ENCODE data around the gene TYRO3.
"Not testable (repeated sequence)": the region's sequence is repeated elsewhere in the genome, so short reads cannot be mapped to it uniquely, and the experiment has no call there.

TYRO3 gene

GRCh38 chr15:41554343-41554742, 4.7 kb upstream of the TYRO3 start:
- DNase-seq (ENCODE audit: low spot score) = no peak

- DNase-seq (ENCODE audit: low spot score) = no peak
These were observed 4.1 kb upstream of the TYRO3 start for GRCh38 chr15:41554915-41555314.

- no peak for DNase-seq (ENCODE audit: low spot score)
These were observed 2.3 kb upstream of the TYRO3 start for GRCh38 chr15:41556677-41557076.

GRCh38 chr15:41557673-41558399, 1.2 kb upstream of the TYRO3 start:
- peak; percentile 57 for DNase-seq (ENCODE audit: low spot score)

- DNase-seq (ENCODE audit: low spot score) = no peak
These were observed 299 bp downstream of the TYRO3 start for GRCh38 chr15:41559239-41559782.

GRCh38 chr15:41560572-41560874, 1.5 kb downstream of the TYRO3 start:
- no peak for DNase-seq (ENCODE audit: low spot score)

- DNase-seq (ENCODE audit: low spot score) = no peak
These were observed 2.2 kb downstream of the TYRO3 start for GRCh38 chr15:41561104-41561776.

- no peak for DNase-seq (ENCODE audit: low spot score)
These were observed 2.7 kb downstream of the TYRO3 start for GRCh38 chr15:41561777-41562145.

- DNase-seq (ENCODE audit: low spot score) = no peak
These were observed 3.2 kb downstream of the TYRO3 start for GRCh38 chr15:41562244-41562643.

- no peak for DNase-seq (ENCODE audit: low spot score)
These were observed 3.8 kb downstream of the TYRO3 start for GRCh38 chr15:41562784-41563198.

- no peak for DNase-seq (ENCODE audit: low spot score)
These were observed 5.4 kb downstream of the TYRO3 start for GRCh38 chr15:41564286-41564959.

- no peak for DNase-seq (ENCODE audit: low spot score)
These were observed 6.0 kb downstream of the TYRO3 start for GRCh38 chr15:41564960-41565502.

GRCh38 chr15:41565702-41566101, 6.7 kb downstream of the TYRO3 start:
- DNase-seq (ENCODE audit: low spot score) = no peak

GRCh38 chr15:41566121-41566885, 7.3 kb downstream of the TYRO3 start:
- no peak for DNase-seq (ENCODE audit: low spot score)

- DNase-seq (ENCODE audit: low spot score) = no peak
These were observed 8.2 kb downstream of the TYRO3 start for GRCh38 chr15:41567261-41567660.

GRCh38 chr15:41567862-41568261, 8.8 kb downstream of the TYRO3 start:
- no peak for DNase-seq (ENCODE audit: low spot score)

- peak; percentile 74 for DNase-seq (ENCODE audit: low spot score)
These were observed 9.5 kb downstream of the TYRO3 start for GRCh38 chr15:41568350-41569017.

GRCh38 chr15:41569232-41569631, 10.2 kb downstream of the TYRO3 start:
- not testable (repeated sequence) for DNase-seq (ENCODE audit: low spot score)

- DNase-seq (ENCODE audit: low spot score) = no peak
These were observed 11.8 kb downstream of the TYRO3 start for GRCh38 chr15:41570764-41571163.

GRCh38 chr15:41571948-41572347, 12.9 kb downstream of the TYRO3 start:
- DNase-seq (ENCODE audit: low spot score) = no peak

GRCh38 chr15:41572866-41573265, 13.9 kb downstream of the TYRO3 start:
- DNase-seq (ENCODE audit: low spot score) = no peak

GRCh38 chr15:41573396-41573795, 14.4 kb downstream of the TYRO3 start:
- DNase-seq (ENCODE audit: low spot score) = no peak
